NCI-H774 (cell line): ENCODE data around the gene CILP2.

Experiments used
- DNase-seq: peaks from one replicate; lab custom pipeline; 2025; lab: John Stamatoyannopoulos, UW

CILP2 gene

DNA sequence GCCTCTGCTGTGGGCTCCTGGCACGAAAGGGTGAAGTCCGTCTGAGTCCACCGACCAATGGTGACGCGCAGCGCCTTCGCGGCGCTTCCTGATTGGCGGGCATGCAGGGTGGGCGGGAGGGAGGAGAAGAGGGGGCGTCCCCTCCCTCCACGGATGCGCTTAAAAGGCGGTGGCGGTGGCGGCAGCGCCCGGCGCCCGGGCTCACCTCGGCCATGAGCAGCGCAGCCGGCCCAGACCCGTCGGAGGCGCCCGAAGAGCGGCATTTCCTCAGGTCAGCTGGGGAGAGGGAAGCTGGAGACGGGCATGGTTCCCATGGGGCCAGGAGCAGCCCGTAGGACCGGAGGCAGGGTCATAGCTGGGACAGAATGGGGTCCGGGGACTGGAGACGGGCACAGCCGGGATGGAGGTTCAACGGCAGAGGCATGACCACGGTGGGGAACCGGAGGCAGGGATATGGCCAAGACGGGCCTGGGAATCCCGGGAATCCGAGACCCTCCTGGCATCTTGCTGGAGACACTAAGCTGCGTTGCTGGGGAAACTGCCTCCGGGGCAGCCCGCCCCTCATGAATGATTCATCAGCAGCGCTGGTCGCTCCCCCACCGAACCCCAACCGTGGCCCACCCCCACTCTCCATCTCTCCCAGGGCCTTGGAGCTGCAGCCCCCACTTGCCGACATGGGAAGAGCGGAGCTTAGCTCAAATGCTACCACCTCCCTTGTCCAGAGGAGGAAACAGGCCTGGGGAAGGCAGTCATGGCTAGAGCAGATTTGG, 9.2 kb upstream of the CILP2 start, which contains the start of gene YJEFN3:
Gene YJEFN3, plus strand, starts transcription at position 191 of the 770 bp plus-strand sequence. Its CDS starts 22 bp downstream, at position 213.
- DNase-seq, result no peak

DNA sequence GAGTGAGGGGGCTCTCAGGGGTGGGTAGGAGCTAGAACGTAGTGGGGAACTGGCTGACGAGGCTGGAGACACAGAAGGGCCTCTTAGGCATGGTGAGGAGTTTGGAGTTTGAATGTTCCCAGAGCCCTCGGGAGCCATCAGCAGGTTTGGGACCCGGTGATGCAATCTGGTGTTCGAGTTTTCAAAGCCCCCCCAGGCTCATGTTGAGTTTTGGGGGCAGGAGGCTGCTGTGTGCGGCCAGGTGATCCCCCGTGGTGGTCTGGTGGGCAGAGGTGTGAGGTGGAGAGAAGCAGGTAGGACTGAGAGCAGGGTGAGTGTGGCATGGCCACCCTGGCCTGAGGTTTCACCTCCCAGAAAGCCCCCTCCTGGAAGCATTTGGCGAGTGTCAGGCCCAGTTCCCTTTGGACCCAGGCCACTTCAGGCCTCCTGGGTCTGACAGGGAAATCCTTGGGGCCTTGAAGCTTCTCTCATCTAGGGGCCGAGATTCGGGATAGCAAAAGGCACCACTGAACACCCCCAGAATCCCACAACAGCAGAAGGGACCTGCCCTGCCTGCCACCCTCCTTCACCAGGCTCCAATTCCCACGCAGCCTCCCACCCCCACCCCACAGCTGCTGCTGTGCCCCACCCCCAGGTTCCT, 8.2 kb upstream of the CILP2 start:
- no peak for DNase-seq

DNA sequence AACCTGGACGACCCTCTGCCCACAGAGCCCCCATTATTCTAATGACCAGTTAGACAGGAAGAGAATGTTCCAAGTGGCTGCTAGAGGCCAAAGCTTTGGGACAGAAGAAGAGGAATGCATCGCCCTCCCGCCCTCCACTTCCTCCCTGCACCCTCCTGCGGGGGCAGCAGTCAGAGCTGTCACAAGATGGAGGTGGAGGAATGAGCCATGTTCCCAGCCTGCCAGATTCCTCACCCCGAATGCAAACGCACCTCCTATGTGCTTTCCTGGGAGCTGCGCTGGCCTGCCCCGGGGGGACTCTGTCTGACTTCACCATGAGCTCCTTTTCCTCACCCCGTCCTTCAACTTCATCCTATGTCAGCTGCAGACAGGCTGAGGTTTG, 7.7 kb upstream of the CILP2 start:
- no peak for DNase-seq

DNA sequence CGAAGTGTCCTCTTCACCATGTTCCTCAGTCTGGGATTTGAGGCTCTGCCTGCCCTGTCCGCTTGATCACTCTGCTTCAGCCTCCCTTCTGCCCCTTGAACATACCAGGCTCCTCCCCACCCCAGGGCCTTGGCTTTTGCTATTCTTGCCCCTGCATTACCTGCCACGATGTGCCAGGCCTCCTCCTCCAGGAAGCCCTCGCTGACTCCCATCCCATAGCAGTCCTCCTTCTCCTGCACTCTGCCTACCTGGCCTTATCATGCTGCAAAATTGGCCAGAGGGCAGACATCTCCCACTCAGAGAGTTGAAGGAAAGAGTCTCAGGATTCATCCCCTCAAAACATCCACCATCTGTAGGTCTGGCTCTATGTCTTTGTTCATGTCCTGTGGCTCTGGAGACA, 7.2 kb upstream of the CILP2 start:
- no peak for DNase-seq

DNA sequence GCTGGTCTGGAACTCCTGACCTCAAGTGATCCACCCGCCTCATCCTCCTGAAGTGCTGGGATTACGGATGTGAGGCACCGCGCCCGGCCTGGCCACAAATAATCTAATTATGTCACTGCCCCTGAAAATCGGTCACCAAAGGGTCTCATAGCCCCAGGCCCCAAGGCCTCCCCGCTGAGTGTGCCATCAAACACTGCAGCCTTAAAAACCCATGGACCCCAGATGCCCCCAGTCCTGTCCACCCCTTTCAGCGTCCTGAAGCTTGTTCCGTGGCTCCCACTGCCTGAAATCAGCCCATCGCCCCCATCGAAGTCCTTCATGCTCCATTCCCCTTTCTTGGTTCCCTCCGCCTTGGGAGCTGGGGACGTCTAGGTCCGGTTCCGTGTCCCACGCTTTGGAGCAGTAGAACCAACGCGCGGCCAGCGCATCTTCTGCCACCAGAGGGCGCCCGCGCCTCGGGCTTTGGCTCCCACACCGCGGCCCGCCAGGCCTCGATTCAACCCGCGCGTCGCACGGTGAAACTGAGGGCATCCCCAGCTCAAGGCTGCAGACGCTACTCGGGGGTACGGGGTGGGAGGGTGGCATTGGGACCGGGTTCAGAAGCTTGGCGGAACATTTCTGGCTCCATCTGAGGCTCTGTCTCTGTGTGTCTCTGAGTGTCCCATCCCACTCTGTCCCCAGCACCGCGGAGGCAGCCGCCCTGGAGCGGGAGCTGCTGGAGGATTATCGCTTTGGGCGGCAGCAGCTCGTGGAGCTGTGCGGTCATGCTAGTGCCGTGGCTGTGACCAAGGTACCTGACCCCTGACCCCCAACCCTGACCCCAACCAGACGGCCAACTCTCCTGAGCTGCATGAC, 5.9 kb upstream of the CILP2 start:
- DNase-seq, result peak; percentile 51

DNA sequence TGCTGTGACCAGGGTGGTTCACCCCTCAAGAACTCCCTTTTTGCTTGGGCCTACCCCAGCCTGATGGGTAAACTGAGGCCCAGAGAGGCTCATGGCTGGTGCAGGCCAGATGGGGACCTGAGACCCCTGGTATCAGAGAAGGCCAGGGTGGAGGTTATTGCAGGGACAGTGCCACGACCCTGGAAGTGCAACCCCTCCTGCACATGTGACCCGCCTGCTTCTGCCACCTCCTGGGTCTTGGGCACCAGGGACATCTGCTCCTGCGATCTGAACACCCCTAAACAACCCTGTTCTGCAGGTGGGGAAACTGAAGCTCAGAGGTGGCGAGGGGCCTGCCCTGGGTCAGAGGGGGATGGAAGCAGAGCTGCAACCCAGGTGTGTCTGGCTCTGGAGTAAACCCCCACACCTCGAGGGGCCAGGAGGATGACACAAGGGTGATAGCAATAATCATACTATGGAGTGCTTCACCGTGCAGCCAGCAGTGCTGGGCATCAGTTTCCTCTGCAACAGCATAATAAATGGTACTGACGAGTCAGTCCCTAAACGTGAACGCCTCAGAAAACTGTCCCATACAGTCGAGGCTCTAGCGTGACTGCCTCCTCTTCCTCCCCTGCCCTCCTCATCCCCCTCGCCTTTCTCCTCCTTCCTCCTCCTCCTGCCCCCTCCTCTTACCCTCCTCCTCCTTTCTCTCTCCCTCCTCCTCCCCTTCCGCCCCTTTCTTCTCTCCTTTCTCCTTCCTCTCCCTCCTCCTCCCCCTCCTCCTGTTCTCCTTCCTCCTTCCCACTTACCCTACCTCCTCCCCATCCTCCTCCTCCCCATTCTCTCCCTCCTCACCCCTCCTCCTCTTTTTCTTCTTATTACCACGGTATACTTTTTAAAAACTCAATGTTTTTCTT, 5.0 kb upstream of the CILP2 start:
- no peak for DNase-seq

DNA sequence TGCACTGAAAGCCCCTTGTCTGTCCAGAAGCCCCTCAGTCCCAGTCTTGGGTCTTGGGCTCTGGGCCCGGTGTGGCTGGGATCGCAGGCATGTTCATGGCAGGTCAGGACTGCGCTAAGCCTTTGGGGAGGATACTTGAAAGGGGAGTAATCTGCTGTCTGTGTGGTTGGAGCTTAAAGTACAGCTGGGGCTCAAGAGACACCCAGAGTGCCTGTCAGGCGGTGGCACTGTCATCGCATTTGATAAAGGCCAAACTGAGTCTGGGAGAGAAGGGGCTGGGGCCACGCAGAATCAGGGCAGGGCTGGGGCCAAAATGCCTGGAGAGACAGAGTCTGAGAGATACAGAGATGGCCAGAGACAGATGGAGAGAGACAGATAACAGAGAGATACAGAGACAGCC, 4.2 kb upstream of the CILP2 start:
- DNase-seq, result no peak

DNA sequence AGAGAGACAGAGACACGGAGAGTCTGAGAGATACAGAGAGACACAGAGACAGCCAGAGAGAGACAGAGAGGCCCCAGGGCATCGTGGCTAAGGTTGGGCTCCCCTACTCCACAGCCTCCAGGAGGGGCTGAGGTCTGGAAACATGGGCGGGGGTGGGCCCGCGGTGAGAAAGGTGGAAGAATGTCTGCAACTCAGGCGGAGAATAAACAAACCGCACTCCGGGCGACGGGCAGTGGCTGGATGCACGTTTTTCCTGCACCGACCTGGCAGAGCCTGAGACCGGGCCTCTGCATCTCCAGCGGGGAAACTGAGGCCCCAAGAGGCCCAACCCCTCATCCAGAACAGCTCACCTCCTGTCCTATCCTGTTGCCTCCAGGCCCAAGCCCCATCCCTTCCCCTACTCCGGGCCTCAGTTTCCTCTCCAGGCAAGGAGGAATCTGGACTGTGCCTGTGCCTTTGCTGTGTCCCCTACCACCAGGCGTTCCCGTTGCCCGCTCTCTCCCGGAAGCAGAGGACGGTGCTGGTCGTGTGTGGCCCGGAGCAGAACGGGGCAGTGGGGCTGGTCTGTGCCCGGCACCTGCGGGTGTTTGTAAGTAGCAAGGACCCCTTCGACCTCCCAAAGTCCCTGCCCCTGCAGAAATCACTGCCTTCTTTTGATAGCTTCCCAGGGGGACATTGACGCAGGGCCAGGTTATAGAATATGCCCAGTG, 3.4 kb upstream of the CILP2 start:
- no peak for DNase-seq

DNA sequence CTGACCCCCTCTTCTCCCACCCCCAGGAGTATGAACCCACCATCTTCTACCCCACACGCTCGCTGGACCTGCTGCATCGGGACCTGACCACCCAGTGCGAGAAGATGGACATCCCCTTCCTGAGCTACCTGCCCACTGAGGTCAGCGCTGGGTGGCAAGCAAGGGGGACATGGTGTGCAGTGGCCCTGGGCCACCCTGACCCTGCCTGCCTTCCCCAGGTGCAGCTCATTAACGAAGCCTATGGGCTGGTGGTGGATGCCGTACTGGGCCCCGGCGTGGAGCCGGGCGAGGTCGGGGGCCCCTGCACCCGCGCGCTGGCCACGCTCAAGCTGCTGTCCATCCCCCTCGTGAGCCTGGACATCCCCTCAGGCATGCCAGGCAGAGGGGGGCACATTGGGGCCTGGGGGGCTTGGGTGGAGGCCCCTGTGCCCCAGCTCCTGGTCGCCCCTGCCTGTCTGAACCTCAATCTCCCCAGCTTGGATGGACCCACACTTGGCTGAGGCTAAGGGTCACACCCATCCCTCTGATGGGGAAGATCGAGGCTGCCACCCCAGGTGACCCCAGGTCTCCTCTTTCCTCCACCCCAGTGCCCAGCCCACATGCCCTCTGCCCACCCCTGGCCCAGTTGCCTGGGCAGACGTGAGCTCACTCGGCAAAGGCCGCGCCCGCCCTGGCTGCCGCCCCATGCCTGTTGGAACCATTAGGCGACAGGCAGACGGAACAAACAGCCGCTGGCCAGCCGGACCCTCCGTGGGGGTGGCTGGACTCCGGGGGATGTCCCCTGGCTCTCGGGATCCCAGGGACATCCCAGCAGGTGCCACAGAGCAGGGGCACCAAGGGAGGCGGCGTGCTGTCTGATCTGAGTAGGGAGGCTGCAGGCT, 2.5 kb upstream of the CILP2 start:
- DNase-seq, result no peak

DNA sequence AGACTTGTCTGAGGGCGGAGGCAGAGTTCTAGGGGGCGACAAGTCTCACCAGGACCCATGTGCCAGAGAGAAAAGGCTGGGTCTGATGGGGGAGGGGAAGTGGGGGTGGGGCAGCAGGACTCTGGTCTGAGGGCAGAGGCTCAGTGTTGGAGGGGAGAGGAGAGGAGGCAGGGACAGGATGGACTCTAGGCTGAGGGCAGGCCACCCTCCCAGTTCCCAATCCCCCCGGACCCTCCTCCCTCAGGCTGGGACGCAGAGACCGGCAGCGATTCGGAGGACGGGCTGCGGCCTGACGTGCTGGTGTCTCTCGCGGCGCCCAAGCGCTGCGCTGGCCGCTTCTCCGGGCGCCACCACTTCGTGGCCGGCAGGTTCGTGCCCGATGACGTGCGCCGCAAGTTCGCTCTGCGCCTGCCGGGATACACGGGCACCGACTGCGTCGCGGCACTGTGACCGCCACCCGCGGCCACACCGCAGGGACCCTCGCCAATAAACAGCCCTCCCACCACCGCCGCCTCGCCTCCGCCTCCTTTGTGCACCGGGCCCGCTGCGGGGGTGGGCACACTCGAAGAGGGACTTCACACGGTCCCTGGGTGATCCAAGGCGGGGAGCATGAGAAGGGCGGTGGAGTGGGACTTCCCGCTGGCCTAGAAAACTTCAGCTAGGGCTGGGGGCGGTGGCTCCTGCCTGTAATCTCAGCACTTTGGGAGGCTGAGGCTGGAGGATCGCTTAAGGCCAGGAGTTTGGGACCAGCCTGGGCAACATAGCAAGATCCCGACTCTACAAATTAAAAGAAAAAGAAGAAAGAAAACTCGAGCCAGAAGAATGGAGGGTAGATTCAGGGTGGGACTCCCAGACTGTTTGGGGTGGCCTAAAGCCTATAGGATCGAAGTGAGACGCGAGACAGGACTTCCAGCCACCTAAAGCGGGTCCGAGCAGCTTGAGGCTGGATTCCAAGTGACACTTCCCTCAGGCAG, 703 bp upstream of the CILP2 start:
- DNase-seq, result no peak

DNA sequence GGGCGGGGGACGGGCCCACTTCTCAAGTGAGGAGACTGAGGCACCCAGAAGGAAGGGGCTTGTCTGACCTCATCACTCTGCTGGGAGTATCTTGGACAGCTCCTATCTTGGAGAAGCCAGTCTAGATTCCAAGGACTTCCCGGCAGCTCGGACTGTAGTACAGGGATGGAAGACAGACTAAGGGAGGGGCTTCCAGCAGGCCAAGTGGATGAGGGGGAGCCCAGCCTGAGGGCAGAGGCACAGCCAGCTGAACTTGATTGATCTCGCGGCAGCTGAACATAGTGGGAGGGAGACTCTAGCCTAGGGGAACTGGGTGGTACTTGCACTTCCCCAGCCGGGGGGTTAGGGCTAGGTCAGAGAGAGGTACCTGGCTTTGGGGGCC, 711 bp downstream of the CILP2 start:
- DNase-seq, result no peak

DNA sequence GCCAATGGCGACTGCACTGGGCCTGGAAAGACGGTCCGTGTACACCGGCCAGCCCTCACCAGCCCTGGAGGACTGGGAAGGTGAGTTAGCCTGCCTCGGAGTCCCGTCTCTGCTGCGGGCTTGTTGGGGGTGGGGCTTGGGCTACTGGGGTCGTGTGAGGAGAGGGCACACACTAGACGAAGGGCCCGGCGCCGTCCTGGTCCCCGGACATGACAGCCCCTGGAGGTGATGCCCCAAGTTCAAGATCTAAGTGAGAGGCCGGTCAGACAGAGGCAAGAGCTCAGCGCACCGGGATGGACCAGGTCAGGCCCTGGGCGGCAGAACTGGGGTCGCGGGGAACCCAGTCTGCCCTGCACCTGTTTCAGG, 1.6 kb downstream of the CILP2 start:
- DNase-seq, result no peak

DNA sequence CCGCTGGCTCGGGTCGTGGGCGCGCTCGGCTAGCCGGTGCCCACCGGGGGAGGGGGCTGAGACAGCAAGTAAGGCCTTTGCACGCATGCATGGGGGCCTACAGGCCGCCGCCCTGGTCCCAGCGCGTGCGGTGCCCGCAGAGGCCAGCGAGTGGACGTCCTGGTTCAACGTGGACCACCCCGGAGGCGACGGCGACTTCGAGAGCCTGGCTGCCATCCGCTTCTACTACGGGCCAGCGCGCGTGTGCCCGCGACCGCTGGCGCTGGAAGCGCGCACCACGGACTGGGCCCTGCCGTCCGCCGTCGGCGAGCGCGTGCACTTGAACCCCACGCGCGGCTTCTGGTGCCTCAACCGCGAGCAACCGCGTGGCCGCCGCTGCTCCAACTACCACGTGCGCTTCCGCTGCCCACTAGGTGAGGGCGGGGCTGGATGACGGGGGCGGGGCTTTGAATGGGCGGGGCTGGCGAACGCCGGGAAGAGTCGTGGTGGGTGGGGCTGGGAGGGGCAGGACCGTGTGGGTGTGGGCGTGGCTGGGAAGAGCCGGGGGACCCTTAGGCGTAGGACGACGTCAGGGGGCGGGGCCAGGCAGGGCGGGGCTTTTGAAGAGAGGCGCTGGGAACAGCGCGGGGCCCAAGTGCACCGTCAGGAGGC, 2.1 kb downstream of the CILP2 start:
- DNase-seq, result no peak

DNA sequence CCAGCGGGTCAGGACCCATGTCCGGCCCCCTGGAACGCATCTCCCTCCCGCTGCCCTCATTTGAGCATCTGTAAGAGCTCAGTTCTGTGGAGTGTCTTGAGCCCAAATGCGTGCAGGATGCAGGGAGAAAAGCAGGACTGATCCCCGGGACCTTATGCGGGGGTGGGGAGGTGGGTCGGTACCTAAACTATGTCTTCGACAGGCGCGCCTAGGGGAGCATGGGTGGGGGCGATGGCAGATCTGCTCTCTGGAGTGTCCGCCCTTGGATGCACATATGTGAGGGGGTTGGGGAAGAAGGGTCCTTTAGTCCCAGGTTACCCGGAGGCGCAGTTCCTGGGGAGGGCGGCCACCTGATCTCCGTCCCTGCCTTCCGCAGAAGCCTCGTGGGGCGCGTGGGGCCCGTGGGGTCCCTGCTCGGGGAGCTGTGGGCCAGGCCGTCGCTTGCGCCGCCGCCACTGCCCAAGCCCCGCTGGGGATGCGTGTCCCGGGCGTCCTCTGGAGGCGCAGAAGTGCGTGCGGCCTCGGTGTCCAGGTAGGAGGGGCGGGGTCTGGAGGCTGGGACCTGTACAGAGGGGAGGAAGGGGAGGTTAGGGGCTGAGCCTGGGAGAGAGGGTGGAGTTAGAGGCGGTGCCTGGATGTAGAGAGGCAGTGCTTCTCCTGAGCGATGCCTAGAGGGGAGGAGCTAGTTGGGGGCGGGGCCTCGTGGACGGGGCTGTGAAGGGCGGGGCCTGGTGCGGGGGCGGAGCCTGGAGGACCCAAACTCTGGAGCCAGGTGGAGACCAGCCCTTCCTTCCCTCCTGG, 2.9 kb downstream of the CILP2 start:
- DNase-seq, result no peak

DNA sequence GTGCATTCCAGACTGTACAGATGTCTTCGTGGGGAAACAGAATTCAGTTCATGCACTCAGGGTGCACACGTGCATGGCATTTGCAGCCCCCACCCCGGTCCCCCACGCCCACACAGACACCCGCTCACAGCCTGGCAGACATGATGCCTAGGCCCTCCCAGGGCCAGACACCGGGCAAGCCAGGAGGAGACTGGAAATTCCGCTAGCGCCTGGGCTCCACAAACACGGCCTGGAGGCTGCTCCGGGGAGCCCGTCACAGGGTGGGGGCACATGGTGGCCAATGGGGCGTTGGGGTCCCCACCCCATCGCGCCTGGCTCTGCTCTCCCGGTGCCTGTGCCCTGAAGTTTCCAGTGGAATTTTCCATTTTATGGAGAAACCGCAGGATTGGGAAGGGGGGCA, 3.6 kb downstream of the CILP2 start:
- DNase-seq, result no peak

DNA sequence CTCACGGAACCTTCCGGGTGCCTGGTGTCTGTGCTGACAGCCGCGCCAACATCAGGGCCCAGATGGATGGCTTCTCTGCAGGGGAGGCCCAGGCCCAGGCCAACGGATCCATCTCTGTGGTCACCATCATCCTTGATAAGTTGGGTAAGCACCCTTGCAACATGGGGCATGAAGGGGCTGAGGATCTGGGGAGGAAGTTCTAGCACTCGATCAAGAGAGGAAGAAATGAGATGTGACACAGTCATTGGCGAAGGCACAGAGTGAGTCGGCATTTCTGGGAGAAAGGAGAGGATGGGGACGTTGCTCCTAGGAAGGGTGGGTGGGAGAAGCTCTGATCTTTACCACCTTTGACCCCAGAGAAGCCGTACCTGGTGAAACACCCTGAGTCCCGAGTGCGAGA, 4.4 kb downstream of the CILP2 start:
- no peak for DNase-seq

DNA sequence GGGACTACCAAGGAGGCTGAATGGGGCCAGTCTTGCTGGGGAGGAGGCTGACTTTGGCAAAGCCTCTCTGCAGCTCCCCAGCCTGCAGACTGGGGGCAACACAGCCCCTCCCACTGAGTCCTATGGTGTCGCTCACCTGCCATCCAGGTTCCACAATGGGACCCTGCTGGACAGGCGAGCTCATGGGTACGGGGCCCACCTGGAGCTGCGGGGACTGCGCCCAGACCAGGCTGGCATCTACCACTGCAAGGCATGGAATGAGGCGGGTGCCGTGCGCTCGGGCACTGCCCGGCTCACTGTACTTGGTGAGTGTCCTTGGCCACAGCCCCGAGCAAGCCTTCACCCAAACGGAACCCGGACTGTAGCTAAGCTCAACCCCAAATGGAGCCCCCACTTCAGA, 5.0 kb downstream of the CILP2 start:
- no peak for DNase-seq

DNA sequence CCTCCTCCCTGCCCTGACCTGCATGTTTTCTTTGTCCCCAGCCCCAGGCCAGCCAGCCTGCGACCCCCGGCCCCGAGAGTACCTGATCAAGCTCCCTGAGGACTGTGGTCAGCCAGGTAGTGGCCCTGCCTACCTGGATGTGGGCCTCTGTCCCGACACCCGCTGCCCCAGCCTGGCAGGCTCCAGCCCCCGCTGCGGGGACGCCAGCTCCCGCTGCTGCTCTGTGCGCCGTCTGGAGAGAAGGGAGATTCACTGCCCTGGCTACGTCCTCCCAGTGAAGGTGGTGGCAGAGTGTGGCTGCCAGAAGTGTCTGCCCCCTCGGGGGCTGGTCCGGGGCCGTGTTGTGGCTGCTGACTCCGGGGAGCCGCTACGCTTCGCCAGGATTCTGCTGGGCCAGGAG, 5.6 kb downstream of the CILP2 start:
- DNase-seq, result no peak
